ENCODE results near the gene PRCD. TPM values are rescaled to one million over a fixed set of nuclear protein-coding genes. Genes with fewer than 3 reads are reported as not detected.
"Not testable (repeated sequence)": the region's sequence is repeated elsewhere in the genome, so short reads cannot be mapped to it uniquely, and the experiment has no call there.

The PRCD gene
- polyA plus RNA-seq, 1 donor from 2014 or later, result 22.5 TPM

DNA sequence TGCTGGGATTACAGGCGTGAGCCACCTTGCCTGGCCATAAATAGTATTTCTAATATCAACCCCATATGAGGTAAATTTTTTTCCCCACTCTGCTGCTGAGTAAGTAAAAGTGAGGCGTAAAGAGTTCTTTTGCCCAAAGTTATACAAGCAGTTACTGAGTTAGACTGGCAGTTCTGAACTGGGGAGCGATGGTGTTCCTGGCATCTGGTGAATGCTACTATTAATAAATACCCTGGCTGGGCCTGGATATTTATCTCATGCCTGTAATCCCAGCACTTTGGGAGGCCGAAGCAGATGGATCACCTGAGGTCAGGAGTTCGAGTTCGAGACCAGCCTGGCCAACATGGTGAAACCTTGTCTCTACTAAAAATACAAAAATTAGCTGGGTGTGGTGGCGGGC lies 19.6 kb downstream of the PRCD start:
- Histone ChIP-seq H3K4me3 (ENCODE audit: low read length) (peak overlapping the region; percentile 70), H3K79me2 (replicated peaks; ENCODE audit: insufficient read depth, low read length) (peaks cover 31% of the 10 kb centered on the region)
- not testable (repeated sequence) for H4K20me1 ChIP-seq (ENCODE audit: insufficient read depth)

DNA sequence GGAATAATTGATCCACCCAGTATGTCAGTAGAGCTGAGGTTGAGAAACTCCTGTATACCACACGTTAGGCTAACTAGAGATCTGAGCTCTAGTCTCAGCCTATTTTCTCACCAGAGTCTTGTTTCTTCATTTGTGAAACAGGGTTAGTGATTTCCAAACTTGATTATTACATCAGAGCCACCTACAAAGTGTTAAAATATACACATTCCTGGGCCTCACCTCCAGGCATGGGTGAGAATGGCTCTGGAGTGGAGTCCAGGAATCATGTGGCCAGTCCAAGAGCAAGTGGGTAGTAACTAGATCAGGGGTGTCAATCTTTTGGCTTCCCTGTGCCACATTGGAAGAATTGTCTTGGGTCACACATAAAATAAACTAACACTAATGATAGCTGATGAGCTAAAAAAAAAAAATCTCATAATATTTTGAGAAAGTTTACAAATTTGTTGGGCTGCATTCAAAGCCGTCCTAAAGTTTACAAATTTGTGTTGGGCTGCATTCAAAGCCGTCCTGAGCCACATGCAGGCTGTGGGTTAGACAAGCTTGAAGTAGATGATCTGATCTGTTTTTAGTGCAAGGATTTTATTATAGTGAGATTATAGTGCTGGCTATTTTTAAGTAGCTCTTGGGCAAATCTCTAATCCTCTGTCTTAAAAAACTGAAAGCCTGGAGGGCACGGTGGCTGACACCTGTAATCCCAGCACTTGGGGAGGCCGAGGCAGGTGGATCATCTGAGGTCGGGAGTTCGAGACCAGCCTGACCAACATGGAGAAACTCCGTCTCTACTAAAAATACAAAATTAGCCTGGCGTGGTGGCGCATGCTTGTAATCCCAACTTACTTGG lies 20.4 kb downstream of the PRCD start:
- H3K27ac ChIP-seq (ENCODE audit: low read length), result no peak overlapping the region
- H3K4me2 ChIP-seq (ENCODE audit: low read length), result no peak overlapping the region
- TF ChIP-seq RAD21 (conservative IDR thresholded peaks at IDR 0.05) (no peak), TAF1 (IDR thresholded peaks at IDR 0.05; ENCODE audit: low read depth) (no peak), EP300 (conservative IDR thresholded peaks at IDR 0.05; ENCODE audit: poor library complexity, severe bottlenecking) (no peak), POLR2AphosphoS5 (IDR thresholded peaks at IDR 0.05) (no peak), EZH2 (IDR thresholded peaks at IDR 0.05; ENCODE audit: borderline replicate concordance, insufficient read depth, low read length, poor library complexity, severe bottlenecking) (no peak), SMC3 (conservative IDR thresholded peaks at IDR 0.05; ENCODE audit: poor library complexity) (no peak), MXI1 (conservative IDR thresholded peaks at IDR 0.05; ENCODE audit: poor library complexity, severe bottlenecking) (no peak)
- TF ChIP-seq, protein P1, sequence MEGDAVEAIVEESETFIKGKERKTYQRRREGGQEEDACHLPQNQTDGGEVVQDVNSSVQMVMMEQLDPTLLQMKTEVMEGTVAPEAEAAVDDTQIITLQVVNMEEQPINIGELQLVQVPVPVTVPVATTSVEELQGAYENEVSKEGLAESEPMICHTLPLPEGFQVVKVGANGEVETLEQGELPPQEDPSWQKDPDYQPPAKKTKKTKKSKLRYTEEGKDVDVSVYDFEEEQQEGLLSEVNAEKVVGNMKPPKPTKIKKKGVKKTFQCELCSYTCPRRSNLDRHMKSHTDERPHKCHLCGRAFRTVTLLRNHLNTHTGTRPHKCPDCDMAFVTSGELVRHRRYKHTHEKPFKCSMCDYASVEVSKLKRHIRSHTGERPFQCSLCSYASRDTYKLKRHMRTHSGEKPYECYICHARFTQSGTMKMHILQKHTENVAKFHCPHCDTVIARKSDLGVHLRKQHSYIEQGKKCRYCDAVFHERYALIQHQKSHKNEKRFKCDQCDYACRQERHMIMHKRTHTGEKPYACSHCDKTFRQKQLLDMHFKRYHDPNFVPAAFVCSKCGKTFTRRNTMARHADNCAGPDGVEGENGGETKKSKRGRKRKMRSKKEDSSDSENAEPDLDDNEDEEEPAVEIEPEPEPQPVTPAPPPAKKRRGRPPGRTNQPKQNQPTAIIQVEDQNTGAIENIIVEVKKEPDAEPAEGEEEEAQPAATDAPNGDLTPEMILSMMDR (IDR thresholded peaks at IDR 0.05; ENCODE audit: poor library complexity, severe bottlenecking), result no peak
- TF ChIP-seq, protein P2, sequence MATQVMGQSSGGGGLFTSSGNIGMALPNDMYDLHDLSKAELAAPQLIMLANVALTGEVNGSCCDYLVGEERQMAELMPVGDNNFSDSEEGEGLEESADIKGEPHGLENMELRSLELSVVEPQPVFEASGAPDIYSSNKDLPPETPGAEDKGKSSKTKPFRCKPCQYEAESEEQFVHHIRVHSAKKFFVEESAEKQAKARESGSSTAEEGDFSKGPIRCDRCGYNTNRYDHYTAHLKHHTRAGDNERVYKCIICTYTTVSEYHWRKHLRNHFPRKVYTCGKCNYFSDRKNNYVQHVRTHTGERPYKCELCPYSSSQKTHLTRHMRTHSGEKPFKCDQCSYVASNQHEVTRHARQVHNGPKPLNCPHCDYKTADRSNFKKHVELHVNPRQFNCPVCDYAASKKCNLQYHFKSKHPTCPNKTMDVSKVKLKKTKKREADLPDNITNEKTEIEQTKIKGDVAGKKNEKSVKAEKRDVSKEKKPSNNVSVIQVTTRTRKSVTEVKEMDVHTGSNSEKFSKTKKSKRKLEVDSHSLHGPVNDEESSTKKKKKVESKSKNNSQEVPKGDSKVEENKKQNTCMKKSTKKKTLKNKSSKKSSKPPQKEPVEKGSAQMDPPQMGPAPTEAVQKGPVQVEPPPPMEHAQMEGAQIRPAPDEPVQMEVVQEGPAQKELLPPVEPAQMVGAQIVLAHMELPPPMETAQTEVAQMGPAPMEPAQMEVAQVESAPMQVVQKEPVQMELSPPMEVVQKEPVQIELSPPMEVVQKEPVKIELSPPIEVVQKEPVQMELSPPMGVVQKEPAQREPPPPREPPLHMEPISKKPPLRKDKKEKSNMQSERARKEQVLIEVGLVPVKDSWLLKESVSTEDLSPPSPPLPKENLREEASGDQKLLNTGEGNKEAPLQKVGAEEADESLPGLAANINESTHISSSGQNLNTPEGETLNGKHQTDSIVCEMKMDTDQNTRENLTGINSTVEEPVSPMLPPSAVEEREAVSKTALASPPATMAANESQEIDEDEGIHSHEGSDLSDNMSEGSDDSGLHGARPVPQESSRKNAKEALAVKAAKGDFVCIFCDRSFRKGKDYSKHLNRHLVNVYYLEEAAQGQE (IDR thresholded peaks at IDR 0.05; ENCODE audit: borderline replicate concordance), result no peak
- H4K20me1 ChIP-seq (ENCODE audit: insufficient read depth), result no peaks in the 10 kb centered on the region
- H3F3A ChIP-seq (ENCODE audit: insufficient read depth, low read length, poor library complexity, severe bottlenecking), result no peaks in the 10 kb centered on the region
- H2AFZ ChIP-seq (ENCODE audit: low read depth, low read length), result no peak overlapping the region
- H3K9me2 ChIP-seq (ENCODE audit: insufficient read depth, low read length), result no peaks in the 10 kb centered on the region
- H3K9ac ChIP-seq (ENCODE audit: low read length), result no peak overlapping the region
- no peaks in the 10 kb centered on the region for H3K27me3 ChIP-seq (ENCODE audit: insufficient read depth, low read depth, low read length)
- H3K36me3 ChIP-seq (ENCODE audit: insufficient read depth, low read length), result peaks cover 5% of the 10 kb centered on the region
- H3K79me2 ChIP-seq (replicated peaks; ENCODE audit: insufficient read depth, low read length), result peaks cover 31% of the 10 kb centered on the region
- H3K9me3 ChIP-seq (ENCODE audit: low read length), result no peaks in the 10 kb centered on the region
- no peak overlapping the region for H3K4me3 ChIP-seq (ENCODE audit: low read length)

More for the DNA sequence above, 19.6 kb downstream of the PRCD start:
- not testable (repeated sequence) for H3K4me2 ChIP-seq (ENCODE audit: low read length); H2AFZ ChIP-seq (ENCODE audit: low read depth, low read length); H3F3A ChIP-seq (ENCODE audit: insufficient read depth, low read length, poor library complexity, severe bottlenecking); H3K27me3 ChIP-seq (ENCODE audit: insufficient read depth, low read depth, low read length); H3K9me3 ChIP-seq (ENCODE audit: low read length); H3K9ac ChIP-seq (ENCODE audit: low read length); H3K36me3 ChIP-seq (ENCODE audit: insufficient read depth, low read length); H3K9me2 ChIP-seq (ENCODE audit: insufficient read depth, low read length); H3K27ac ChIP-seq (ENCODE audit: low read length)
